OCI-LY3 (cell line): ENCODE data around the gene DNM3.

ENCODE experiments used
- H2AFZ ChIP-seq: fragments of 200-600, 300-600 bp; shearing (Covaris generic); 2 replicates; pipeline ENCODE4 v1.6.0; 2014; ENCODE audit warnings: antibody characterized with exemption, low read depth, low read length
- H3K27ac ChIP-seq: fragments of 200-600, 300-600 bp; sonication (generic); 2 replicates; pipeline ENCODE4 v1.5.1; 2014; ENCODE audit warnings: mild to moderate bottlenecking, low read length, moderate library complexity, mixed read lengths
- H3K27me3 ChIP-seq: fragments of 200-600, 300-600 bp; sonication (generic); 2 replicates; pipeline ENCODE4 v1.6.1; 2014; ENCODE audit warnings: low read depth, low read length, mixed read lengths
- H3K36me3 ChIP-seq: fragments of 200-600, 300-600 bp; sonication (generic); replicated peaks from 2 replicates; pipeline ENCODE3; 2014; ENCODE audit warnings: low read depth, low read length, mixed read lengths
- H3K4me1 ChIP-seq: fragments of 300-600, 200-600 bp; sonication (generic); 2 replicates; pipeline ENCODE4 v1.6.1; 2014; ENCODE audit warnings: low read length, mixed read lengths
- H3K4me2 ChIP-seq: fragments of 200-600, 300-600 bp; sonication (generic); 2 replicates; pipeline ENCODE4 v1.6.1; 2014; ENCODE audit warnings: low read length, mixed read lengths
- H3K4me3 ChIP-seq: fragments of 300-600, 200-600 bp; sonication (generic); 2 replicates; pipeline ENCODE4 v1.5.1; 2014; ENCODE audit warnings: antibody characterized with exemption, mild to moderate bottlenecking, low read length, moderate library complexity
- H3K79me2 ChIP-seq: fragments of 300-600, 200-600 bp; shearing (Covaris generic); 2 replicates; pipeline ENCODE4 v1.6.1; 2014; ENCODE audit warnings: mild to moderate bottlenecking, low read length, mixed read lengths
- H3K9ac ChIP-seq: fragments of 300-600, 200-600 bp; shearing (Covaris generic); 2 replicates; pipeline ENCODE4 v1.6.0; 2014; ENCODE audit warnings: mild to moderate bottlenecking, low read length, moderate library complexity
- H3K9me3 ChIP-seq: fragments of 200-600, 300-600 bp; shearing (Covaris generic); 2 replicates; pipeline ENCODE4 v1.6.1; 2014; ENCODE audit warnings: low read length, mixed read lengths; ENCODE audit not compliant: insufficient read depth
- H4K20me1 ChIP-seq: fragments of 200-600, 300-600 bp; sonication (generic); 2 replicates; pipeline ENCODE4 v1.6.1; 2016; ENCODE audit warnings: low read length, mixed read lengths; ENCODE audit not compliant: insufficient read depth
- EZH2phosphoT487 ChIP-seq: fragments of 200-600 bp; shearing (Covaris generic); IDR thresholded peaks from 2 replicates; pipeline ENCODE4 v1.6.1; 2018; ENCODE audit warnings: antibody characterized with exemption, mixed run types, low read depth
- TF ChIP-seq, protein P1 (sequence below): fragments of 200-600, 300-600 bp; sonication (generic); IDR thresholded peaks from 2 replicates; pipeline ENCODE4 v1.5.1; 2014; ENCODE audit warnings: antibody characterized with exemption, low read length, low read depth

The DNM3 gene

DNA sequence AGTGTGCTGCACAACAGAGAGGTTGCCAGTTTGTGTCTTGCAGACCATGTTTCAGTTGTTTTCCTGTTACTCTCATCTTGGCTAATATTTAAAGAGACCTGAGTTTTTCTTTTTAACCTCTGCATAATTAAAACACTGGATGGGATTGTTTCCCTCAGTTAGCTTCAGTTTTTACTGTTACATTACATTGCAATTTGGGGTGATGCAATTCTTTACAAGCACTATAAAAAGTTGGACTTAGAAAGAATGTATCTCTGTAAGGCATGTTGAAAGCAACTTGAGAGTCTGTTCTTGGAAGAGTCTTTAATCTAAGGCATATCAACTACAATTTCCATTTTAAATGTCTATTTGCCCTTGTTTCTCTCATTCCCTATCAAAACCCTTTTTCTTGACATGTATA, 99.1 kb downstream of the DNM3 start:
- H2AFZ ChIP-seq: no peak overlapping the region
- TF ChIP-seq, protein P1, sequence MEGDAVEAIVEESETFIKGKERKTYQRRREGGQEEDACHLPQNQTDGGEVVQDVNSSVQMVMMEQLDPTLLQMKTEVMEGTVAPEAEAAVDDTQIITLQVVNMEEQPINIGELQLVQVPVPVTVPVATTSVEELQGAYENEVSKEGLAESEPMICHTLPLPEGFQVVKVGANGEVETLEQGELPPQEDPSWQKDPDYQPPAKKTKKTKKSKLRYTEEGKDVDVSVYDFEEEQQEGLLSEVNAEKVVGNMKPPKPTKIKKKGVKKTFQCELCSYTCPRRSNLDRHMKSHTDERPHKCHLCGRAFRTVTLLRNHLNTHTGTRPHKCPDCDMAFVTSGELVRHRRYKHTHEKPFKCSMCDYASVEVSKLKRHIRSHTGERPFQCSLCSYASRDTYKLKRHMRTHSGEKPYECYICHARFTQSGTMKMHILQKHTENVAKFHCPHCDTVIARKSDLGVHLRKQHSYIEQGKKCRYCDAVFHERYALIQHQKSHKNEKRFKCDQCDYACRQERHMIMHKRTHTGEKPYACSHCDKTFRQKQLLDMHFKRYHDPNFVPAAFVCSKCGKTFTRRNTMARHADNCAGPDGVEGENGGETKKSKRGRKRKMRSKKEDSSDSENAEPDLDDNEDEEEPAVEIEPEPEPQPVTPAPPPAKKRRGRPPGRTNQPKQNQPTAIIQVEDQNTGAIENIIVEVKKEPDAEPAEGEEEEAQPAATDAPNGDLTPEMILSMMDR: no peak
- TF ChIP-seq EZH2phosphoT487: no peak
- no peaks in the 10 kb centered on the region for H3K27me3 ChIP-seq
- H3K4me2 ChIP-seq: no peak overlapping the region
- no peak overlapping the region for H3K27ac ChIP-seq
- H3K36me3 ChIP-seq: no peaks in the 10 kb centered on the region
- H3K9me3 ChIP-seq: no peaks in the 10 kb centered on the region
- H3K4me1 ChIP-seq: peaks cover 31% of the 10 kb centered on the region
- no peaks in the 10 kb centered on the region for H4K20me1 ChIP-seq
- no peak overlapping the region for H3K4me3 ChIP-seq
- no peak overlapping the region for H3K9ac ChIP-seq
- H3K79me2 ChIP-seq: no peaks in the 10 kb centered on the region

DNA sequence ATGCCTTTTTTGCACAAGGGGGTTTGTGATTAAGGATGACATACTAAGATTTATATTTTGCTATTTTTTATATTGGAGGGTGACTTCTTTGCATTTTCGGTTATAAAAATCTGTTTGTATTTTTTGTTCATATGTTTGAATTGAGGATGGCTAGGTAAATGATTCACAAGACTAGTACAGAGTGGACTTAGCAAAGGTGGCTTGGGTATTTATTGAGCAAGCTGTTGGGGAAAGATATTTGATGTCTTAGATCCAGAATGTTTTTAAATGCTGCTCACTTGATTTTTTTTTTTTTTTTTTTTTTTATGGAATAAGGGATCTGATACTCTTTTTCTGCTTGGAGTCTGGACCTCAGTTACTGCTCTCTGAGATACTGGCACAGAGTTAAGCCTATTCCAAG, 100.6 kb downstream of the DNM3 start:
- TF ChIP-seq EZH2phosphoT487: no peak
- TF ChIP-seq, protein P1: no peak
- no peak overlapping the region for H3K4me3 ChIP-seq
- no peak overlapping the region for H2AFZ ChIP-seq
- no peak overlapping the region for H3K4me2 ChIP-seq
- H3K9ac ChIP-seq: no peak overlapping the region
- H3K9me3 ChIP-seq: no peaks in the 10 kb centered on the region
- peaks cover 17% of the 10 kb centered on the region for H3K4me1 ChIP-seq
- no peaks in the 10 kb centered on the region for H3K27me3 ChIP-seq
- no peaks in the 10 kb centered on the region for H4K20me1 ChIP-seq
- no peaks in the 10 kb centered on the region for H3K36me3 ChIP-seq
- H3K27ac ChIP-seq: no peak overlapping the region
- H3K79me2 ChIP-seq: no peaks in the 10 kb centered on the region

- TF ChIP-seq EZH2phosphoT487: no peak
- TF ChIP-seq, protein P1: no peak
- Histone ChIP-seq H3K27ac (no peak overlapping the region), H3K4me1 (no peaks in the 10 kb centered on the region)
These were observed 102.8 kb downstream of the DNM3 start for GRCh38 chr1:171943973-171944561.

GRCh38 chr1:171948511-171948910, 107.2 kb downstream of the DNM3 start:
- Histone ChIP-seq H3K9me3 (no peaks in the 10 kb centered on the region), H3K36me3 (no peaks in the 10 kb centered on the region), H3K4me3 (no peak overlapping the region), H3K27ac (no peak overlapping the region), H4K20me1 (no peaks in the 10 kb centered on the region), H2AFZ (no peak overlapping the region), H3K4me2 (no peak overlapping the region), H3K4me1 (no peaks in the 10 kb centered on the region), H3K79me2 (no peaks in the 10 kb centered on the region), H3K9ac (no peak overlapping the region), H3K27me3 (0 out of 2 replicates have a peak, but pooled peaks cover 6% of the 10 kb centered on the region)
- TF ChIP-seq EZH2phosphoT487: no peak
- TF ChIP-seq, protein P1: no peak

More at GRCh38 chr1:171943973-171944561, 102.8 kb downstream of the DNM3 start:
- H3K36me3 ChIP-seq: no peaks in the 10 kb centered on the region
- no peak overlapping the region for H3K4me2 ChIP-seq
- H3K9me3 ChIP-seq: no peaks in the 10 kb centered on the region
- H3K4me3 ChIP-seq: no peak overlapping the region
- H3K79me2 ChIP-seq: no peaks in the 10 kb centered on the region
- no peaks in the 10 kb centered on the region for H4K20me1 ChIP-seq
- H3K27me3 ChIP-seq: no peaks in the 10 kb centered on the region
- H2AFZ ChIP-seq: no peak overlapping the region
- H3K9ac ChIP-seq: no peak overlapping the region
